Activated CD4-positive, alpha-beta memory T cell treated with anti-CD3 and anti-CD28 coated beads, Interleukin-2, amount 10 ng/mL, durations not matched to agents 7 days and 5 days (primary cell): Measurements from ENCODE around the gene COL6A1. TPM values are rescaled to one million over a fixed set of nuclear protein-coding genes. Genes with fewer than 3 reads are reported as not detected.
"Not testable (repeated sequence)": the region's sequence is repeated elsewhere in the genome, so short reads cannot be mapped to it uniquely, and the experiment has no call there.

Experiments
- CTCF ChIA-PET: fragments of 350-600 bp; sonication (Branson Sonifier 250); formaldehyde crosslinking; loops from one replicate; lab custom pipeline; 2021; ENCODE audit warnings: antibody characterized with exemption, inconsistent platforms; lab: Charles Lee
- POLR2A ChIA-PET: fragments of 350-600 bp; sonication (Branson Sonifier 250); formaldehyde crosslinking; loops from one replicate; lab custom pipeline; 2021; ENCODE audit warnings: antibody characterized with exemption; lab: Charles Lee
- DNase-seq: peaks from one replicate; pipeline ENCODE4 v3.0.0-alpha.2; 2020
- H3K27ac Mint-ChIP-seq: one replicate; pipeline ENCODE4 v1.8.0; 2021; ENCODE audit warnings: mild to moderate bottlenecking, mixed read lengths
- H3K27me3 Mint-ChIP-seq: one replicate; pipeline ENCODE4 v1.8.0; 2021; ENCODE audit warnings: mixed read lengths
- H3K36me3 Mint-ChIP-seq: one replicate; pipeline ENCODE4 v1.8.0; 2021; ENCODE audit warnings: low read depth, mixed read lengths
- H3K4me1 Mint-ChIP-seq: one replicate; pipeline ENCODE4 v1.8.0; 2021; ENCODE audit warnings: mixed read lengths
- H3K4me3 Mint-ChIP-seq: one replicate; pipeline ENCODE4 v1.8.0; 2021; ENCODE audit warnings: mild to moderate bottlenecking, mixed read lengths
- H3K9me3 Mint-ChIP-seq: one replicate; pipeline ENCODE4 v1.8.0; 2021; ENCODE audit warnings: mixed read lengths
- total RNA-seq, 2 experiments: library from RNA; stranded (reverse); gene quantifications; one replicate each; pipeline ENCODE4 v1.2.3, GENCODE V29; 2021

The COL6A1 gene
- total RNA-seq, 2 experiments from 2014 or later = 0.08 to 0.33 TPM

GRCh38 chr21:45951676-45952075 lies 29.9 kb upstream of the COL6A1 start:
- DNase-seq = no peak
- CTCF ChIA-PET = no interaction called here
- H3K4me1 Mint-ChIP-seq = no peaks in the 10 kb centered on the region

DNA sequence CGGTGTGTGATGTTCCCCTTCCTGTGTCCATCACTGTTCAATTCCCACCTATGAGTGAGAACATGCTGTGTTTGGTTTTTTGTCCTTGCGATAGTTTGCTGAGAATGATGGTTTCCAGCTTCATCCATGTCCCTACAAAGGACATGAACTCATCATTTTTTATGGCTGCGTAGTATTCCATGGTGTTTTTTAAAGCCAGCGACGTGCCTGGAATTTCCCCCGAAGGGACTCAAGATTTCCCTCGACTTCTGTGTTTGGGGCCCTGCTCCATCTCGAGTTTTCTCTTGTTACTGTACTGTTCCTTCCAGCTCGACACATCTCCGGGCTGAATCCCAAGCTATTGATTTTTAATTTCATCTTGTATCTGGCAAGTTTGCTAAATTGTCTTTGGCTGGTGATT lies 29.0 kb upstream of the COL6A1 start:
- DNase-seq, H3K4me1 Mint-ChIP-seq, H3K27ac Mint-ChIP-seq, H3K36me3 Mint-ChIP-seq, POLR2A ChIA-PET, CTCF ChIA-PET, H3K9me3 Mint-ChIP-seq, H3K4me3 Mint-ChIP-seq: not testable (repeated sequence)
- H3K27me3 Mint-ChIP-seq = peaks cover 10% of the 10 kb centered on the region

More at GRCh38 chr21:45951676-45952075, 29.9 kb upstream of the COL6A1 start:
- Mint-ChIP-seq H3K36me3 (no peaks in the 10 kb centered on the region), H3K27me3 (peaks cover 10% of the 10 kb centered on the region), H3K9me3 (no peaks in the 10 kb centered on the region), H3K4me3 (no peak overlapping the region), H3K27ac (no peak overlapping the region)
- POLR2A ChIA-PET = no interaction called here

- ChIA-PET POLR2A (no interaction called here), CTCF (no interaction called here)
- no peaks in the 10 kb centered on the region for H3K4me1 Mint-ChIP-seq
- H3K4me3 Mint-ChIP-seq = no peak overlapping the region
- peaks cover 10% of the 10 kb centered on the region for H3K27me3 Mint-ChIP-seq
- no peak for DNase-seq
- H3K27ac Mint-ChIP-seq = no peak overlapping the region
- no peaks in the 10 kb centered on the region for H3K36me3 Mint-ChIP-seq
- no peaks in the 10 kb centered on the region for H3K9me3 Mint-ChIP-seq
Measured at GRCh38 chr21:45952974-45953373, 28.6 kb upstream of the COL6A1 start.

DNA sequence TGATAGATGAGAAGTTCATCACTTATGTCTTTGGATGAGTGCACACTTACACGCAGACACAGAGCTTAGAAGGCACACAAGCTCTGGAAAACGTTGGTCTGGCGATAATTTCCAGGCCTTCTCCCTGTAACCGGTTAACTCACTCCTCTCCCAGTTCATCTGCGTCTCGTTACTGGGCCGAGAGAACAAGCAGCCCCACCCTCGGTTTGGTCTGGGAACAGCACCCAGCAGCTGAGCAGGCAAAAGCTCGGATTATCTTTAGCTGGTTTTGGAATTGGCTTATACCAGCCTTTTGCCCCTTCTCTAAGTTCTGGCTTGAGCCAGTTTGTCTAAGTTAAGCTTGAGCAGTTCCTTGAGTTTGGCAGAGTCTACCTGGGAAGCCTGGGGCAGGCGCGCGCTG lies 27.3 kb upstream of the COL6A1 start:
- Mint-ChIP-seq H3K4me1 (peaks cover 2% of the 10 kb centered on the region), H3K27me3 (peaks cover 22% of the 10 kb centered on the region), H3K27ac (no peak overlapping the region), H3K36me3 (no peaks in the 10 kb centered on the region), H3K4me3 (no peak overlapping the region), H3K9me3 (no peaks in the 10 kb centered on the region)
- no peak for DNase-seq
- POLR2A ChIA-PET = no interaction called here
- CTCF ChIA-PET = no interaction called here

DNA sequence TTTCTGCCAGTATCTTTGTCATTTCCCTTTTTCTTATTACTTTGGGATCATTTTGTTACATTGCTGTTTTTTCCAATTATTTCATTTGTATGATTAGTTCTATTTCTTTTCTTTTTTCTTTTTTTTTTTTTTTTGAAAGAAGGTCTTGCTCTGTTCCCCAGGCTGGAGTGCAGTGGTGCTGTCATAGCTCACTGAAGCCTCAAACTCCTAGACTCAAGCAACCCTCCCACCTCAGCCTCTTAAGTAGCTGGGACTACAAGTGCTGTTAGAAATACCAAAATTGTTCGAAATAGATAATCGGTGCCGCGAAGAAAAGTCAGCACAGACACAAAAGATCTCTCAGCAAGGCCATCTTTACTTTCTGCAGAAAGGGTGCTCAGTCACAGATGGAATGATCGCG lies 26.6 kb upstream of the COL6A1 start:
- Mint-ChIP-seq H3K27me3 (peaks cover 22% of the 10 kb centered on the region), H3K27ac (no peak overlapping the region), H3K9me3 (no peaks in the 10 kb centered on the region), H3K4me1 (peaks cover 2% of the 10 kb centered on the region), H3K4me3 (no peak overlapping the region), H3K36me3 (no peaks in the 10 kb centered on the region)
- POLR2A ChIA-PET = no interaction called here
- no peak for DNase-seq
- CTCF ChIA-PET = no interaction called here

DNA sequence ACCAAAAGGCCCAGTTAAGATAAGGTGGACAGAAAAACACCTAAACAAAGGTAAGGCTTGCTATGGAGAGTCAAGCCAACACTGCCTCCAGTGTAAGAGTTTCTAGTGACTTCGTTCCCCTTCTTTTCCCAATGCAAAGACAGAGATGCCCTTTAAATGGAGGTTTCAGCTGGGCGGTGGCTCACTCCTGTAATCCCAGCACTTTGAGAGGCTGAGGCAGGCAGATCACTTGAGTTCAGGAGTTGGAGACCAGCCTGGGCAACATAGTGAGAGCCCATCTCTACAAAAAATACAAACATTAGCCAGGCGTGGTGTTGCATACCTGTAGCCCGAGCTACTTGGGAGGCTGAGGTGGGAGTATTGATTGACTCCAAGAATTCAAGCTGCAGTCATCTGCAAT lies 24.0 kb upstream of the COL6A1 start:
- DNase-seq = no peak
- H3K9me3 Mint-ChIP-seq = peaks cover 3% of the 10 kb centered on the region
- POLR2A ChIA-PET = no interaction called here
- no peaks in the 10 kb centered on the region for H3K36me3 Mint-ChIP-seq
- CTCF ChIA-PET = interaction anchor here (1.2 kb wide), 1 partner anchor 16 kb away, joined by 3 read pairs; no protein-coding TSS in a partner anchor
- peaks cover 2% of the 10 kb centered on the region for H3K4me1 Mint-ChIP-seq
- H3K27ac Mint-ChIP-seq = no peak overlapping the region
- H3K4me3 Mint-ChIP-seq = no peak overlapping the region
- peaks cover 33% of the 10 kb centered on the region for H3K27me3 Mint-ChIP-seq

DNA sequence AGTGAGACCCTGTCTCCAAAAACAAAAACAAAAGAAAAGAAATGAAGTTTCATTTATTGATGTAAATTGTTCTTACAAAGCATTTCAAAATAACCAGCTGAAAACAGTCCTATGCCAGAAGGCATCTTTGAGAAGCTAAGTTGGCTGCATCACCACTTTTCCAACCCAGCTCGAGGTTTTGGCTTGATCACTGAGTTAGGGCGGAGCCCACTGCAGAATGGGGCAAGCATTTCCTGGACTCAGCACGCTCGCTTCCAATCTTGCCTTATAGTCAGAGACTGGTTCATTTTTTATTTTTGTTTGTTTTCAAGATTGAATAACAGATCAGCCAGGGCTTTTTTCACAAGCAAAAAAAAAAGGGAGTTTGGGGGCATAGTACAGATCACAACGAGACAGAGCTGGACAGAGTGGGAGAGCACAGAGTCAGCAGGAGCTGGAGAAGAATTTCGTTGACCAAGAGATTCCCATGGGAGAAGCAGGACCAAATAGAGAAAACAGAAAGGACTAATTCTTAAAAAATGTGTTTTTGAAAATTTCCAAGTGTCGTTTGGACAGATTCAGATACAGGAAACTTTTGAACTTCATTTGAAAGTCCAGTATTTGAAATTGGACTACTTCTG lies 23.5 kb upstream of the COL6A1 start:
- Mint-ChIP-seq H3K4me3 (no peak overlapping the region), H3K27me3 (peaks cover 33% of the 10 kb centered on the region), H3K27ac (no peak overlapping the region), H3K4me1 (peaks cover 2% of the 10 kb centered on the region), H3K36me3 (no peaks in the 10 kb centered on the region), H3K9me3 (peaks cover 3% of the 10 kb centered on the region)
- POLR2A ChIA-PET = no interaction called here
- DNase-seq = no peak
- CTCF ChIA-PET = interaction anchor here (1.2 kb wide), 1 partner anchor 16 kb away, joined by 3 read pairs; no protein-coding TSS in a partner anchor

GRCh38 chr21:45959182-45959581 lies 22.4 kb upstream of the COL6A1 start:
- H3K27me3 Mint-ChIP-seq = peaks cover 36% of the 10 kb centered on the region
- CTCF ChIA-PET = no interaction called here
- H3K9me3 Mint-ChIP-seq = peaks cover 7% of the 10 kb centered on the region
- H3K4me1 Mint-ChIP-seq = peaks cover 2% of the 10 kb centered on the region
- POLR2A ChIA-PET = interaction anchor here (0.5 kb wide), 1 partner anchor 300 kb away, joined by 3 read pairs; no protein-coding TSS in a partner anchor
- no peak for DNase-seq
- no peak overlapping the region for H3K27ac Mint-ChIP-seq
- no peak overlapping the region for H3K4me3 Mint-ChIP-seq
- H3K36me3 Mint-ChIP-seq = no peaks in the 10 kb centered on the region

- Mint-ChIP-seq H3K27ac (no peak overlapping the region), H3K9me3 (peaks cover 8% of the 10 kb centered on the region), H3K4me1 (peaks cover 2% of the 10 kb centered on the region), H3K36me3 (no peaks in the 10 kb centered on the region), H3K4me3 (no peak overlapping the region), H3K27me3 (peaks cover 37% of the 10 kb centered on the region)
- no peak for DNase-seq
- CTCF ChIA-PET = no interaction called here
- POLR2A ChIA-PET = no interaction called here
Measured at GRCh38 chr21:45959779-45960390, 21.7 kb upstream of the COL6A1 start.

- H3K4me3 Mint-ChIP-seq, H3K27ac Mint-ChIP-seq, H3K36me3 Mint-ChIP-seq, POLR2A ChIA-PET, H3K4me1 Mint-ChIP-seq, DNase-seq, CTCF ChIA-PET, H3K9me3 Mint-ChIP-seq: not testable (repeated sequence)
- H3K27me3 Mint-ChIP-seq = peaks cover 32% of the 10 kb centered on the region
Measured at GRCh38 chr21:45961408-45961807, 20.2 kb upstream of the COL6A1 start.

DNA sequence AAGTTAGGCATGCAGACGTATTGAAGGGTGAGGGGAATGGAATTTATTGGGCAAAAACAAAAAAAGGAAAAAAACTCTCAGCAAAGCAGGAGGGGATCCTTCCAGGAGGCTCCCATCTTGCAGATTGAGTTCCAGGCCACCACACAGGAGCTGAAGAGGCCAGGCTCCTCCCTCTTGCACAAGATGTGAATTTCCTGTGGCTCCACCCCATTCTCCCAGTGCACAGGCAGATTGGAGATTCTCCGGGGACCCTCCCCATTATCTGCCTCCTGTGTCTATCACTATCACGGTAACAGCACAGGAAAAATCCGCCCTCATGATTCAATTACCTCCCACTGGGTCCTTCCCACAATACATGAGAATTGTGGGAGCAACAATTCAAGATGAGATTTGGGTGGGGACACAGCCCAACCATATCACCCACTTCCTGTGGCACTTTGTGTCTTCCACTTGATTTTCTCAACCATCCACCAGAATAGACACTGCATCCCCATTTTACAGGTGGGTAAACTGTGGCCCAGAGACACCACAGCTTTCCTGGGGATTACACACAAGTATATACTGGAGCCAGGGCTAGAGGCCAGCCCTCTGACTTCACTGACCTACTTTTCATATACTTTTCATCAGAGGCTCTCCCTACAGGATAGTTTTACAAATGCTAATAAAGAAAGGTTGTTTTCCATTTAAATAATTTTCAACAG lies 18.9 kb upstream of the COL6A1 start:
- CTCF ChIA-PET = no interaction called here
- no peak for DNase-seq
- Mint-ChIP-seq H3K27me3 (peaks cover 30% of the 10 kb centered on the region), H3K4me3 (no peak overlapping the region), H3K27ac (no peak overlapping the region), H3K36me3 (no peaks in the 10 kb centered on the region), H3K4me1 (peaks cover 2% of the 10 kb centered on the region), H3K9me3 (peaks cover 8% of the 10 kb centered on the region)
- POLR2A ChIA-PET = no interaction called here

DNA sequence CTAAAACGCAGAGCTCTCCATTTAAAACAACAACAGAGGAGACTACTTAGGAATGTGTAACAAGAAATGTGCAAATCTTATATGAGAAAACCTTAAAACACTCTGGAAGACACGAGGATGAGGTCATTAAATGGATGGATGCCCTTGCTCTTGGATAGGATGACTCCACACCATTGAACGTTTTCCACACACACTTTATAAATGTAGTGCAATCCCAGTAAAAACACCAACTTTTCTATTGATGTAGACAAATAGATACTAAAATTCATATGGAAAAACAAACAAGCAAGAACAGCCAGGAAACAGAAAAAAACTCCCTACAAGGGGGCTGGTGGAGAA lies 18.4 kb upstream of the COL6A1 start:
- peaks cover under 1% of the 10 kb centered on the region for H3K4me1 Mint-ChIP-seq
- ChIA-PET POLR2A (no interaction called here), CTCF (no interaction called here)
- H3K27me3 Mint-ChIP-seq = peaks cover 28% of the 10 kb centered on the region
- H3K27ac Mint-ChIP-seq = no peak overlapping the region
- no peaks in the 10 kb centered on the region for H3K36me3 Mint-ChIP-seq
- no peak overlapping the region for H3K4me3 Mint-ChIP-seq
- no peak for DNase-seq
- H3K9me3 Mint-ChIP-seq = peaks cover 8% of the 10 kb centered on the region

GRCh38 chr21:45964649-45965048 lies 16.9 kb upstream of the COL6A1 start:
- no peaks in the 10 kb centered on the region for H3K4me1 Mint-ChIP-seq
- H3K4me3 Mint-ChIP-seq = no peak overlapping the region
- no peak overlapping the region for H3K27ac Mint-ChIP-seq
- peaks cover 8% of the 10 kb centered on the region for H3K9me3 Mint-ChIP-seq
- CTCF ChIA-PET = no interaction called here
- no peaks in the 10 kb centered on the region for H3K36me3 Mint-ChIP-seq
- H3K27me3 Mint-ChIP-seq = peaks cover 19% of the 10 kb centered on the region
- DNase-seq = no peak
- POLR2A ChIA-PET = no interaction called here
